ENCODE results near the gene TNS3. TPM values are rescaled to one million over a fixed set of nuclear protein-coding genes. Genes with fewer than 3 reads are reported as not detected.
"Not testable (repeated sequence)": the region's sequence is repeated elsewhere in the genome, so short reads cannot be mapped to it uniquely, and the experiment has no call there.

The TNS3 gene
- total RNA-seq, 1 donor from 2014 or later = 174 TPM

DNA sequence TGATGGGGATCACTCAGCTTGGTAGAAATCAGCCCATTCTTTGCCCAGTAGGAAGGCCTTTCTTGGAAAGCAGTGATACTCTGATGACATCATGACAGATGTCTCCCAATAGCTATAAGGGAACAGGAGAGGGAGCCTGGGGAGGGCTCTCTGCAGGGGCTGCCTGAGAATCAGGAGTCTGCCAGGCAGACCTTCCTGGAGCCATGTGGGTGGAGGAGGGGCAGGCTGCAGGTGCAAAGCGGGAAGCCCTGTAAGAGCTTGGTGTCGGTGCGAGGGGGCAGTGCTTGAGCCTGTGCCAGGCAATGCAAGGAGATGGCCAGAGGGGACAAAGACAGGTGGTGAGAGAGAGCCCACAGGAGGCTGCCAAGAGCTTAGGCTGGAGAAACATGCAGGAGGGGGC is 5.0 kb upstream of the TNS3 start:
- H3K36me3 ChIP-seq = no peaks in the 10 kb centered on the region
- H3K4me1 ChIP-seq = peaks cover 63% of the 10 kb centered on the region
- TF ChIP-seq, protein P1, sequence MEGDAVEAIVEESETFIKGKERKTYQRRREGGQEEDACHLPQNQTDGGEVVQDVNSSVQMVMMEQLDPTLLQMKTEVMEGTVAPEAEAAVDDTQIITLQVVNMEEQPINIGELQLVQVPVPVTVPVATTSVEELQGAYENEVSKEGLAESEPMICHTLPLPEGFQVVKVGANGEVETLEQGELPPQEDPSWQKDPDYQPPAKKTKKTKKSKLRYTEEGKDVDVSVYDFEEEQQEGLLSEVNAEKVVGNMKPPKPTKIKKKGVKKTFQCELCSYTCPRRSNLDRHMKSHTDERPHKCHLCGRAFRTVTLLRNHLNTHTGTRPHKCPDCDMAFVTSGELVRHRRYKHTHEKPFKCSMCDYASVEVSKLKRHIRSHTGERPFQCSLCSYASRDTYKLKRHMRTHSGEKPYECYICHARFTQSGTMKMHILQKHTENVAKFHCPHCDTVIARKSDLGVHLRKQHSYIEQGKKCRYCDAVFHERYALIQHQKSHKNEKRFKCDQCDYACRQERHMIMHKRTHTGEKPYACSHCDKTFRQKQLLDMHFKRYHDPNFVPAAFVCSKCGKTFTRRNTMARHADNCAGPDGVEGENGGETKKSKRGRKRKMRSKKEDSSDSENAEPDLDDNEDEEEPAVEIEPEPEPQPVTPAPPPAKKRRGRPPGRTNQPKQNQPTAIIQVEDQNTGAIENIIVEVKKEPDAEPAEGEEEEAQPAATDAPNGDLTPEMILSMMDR (IDR thresholded peaks at IDR 0.05) = no peak
- H3K9me3 ChIP-seq = no peaks in the 10 kb centered on the region
- DNase-seq (no peak), ATAC-seq (no peak)
- H3K27ac ChIP-seq = peak overlapping the region; percentile 41
- intact Hi-C loops (cut with DNase I) = no loop called here
- no peak overlapping the region for H3K4me3 ChIP-seq
- H3K27me3 ChIP-seq (ENCODE audit: low read depth) = no peaks in the 10 kb centered on the region

DNA sequence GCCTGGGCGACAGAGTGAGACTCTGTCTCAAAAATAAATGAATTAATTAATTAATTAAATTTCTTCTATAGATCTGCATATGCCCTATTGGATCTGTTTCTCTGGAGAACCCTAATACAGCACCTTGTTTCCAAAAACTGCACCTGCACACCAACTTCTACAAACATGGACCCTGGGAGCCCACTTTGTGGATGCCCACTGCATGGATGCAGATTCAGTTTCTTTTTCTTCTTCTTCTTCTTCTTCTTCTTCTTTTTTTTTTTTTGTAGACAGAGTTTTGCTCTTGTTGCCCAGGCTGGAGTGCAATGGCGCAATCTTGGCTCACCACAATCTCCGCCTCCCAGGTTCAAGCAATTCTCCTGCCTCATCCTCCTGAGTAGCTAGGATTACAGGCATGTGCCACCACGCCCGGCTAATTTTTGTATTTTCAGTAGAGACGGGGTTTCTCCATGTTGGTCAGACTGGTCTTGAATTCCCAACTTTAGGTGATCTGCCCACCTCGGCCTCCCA is 4.3 kb upstream of the TNS3 start:
- H3K27me3 ChIP-seq (ENCODE audit: low read depth); intact Hi-C loops (cut with DNase I); H3K36me3 ChIP-seq; H3K27ac ChIP-seq; H3K9me3 ChIP-seq; ATAC-seq; H3K4me3 ChIP-seq: not testable (repeated sequence)
- DNase-seq = peak; percentile 71
- H3K4me1 ChIP-seq = peaks cover 63% of the 10 kb centered on the region

DNA sequence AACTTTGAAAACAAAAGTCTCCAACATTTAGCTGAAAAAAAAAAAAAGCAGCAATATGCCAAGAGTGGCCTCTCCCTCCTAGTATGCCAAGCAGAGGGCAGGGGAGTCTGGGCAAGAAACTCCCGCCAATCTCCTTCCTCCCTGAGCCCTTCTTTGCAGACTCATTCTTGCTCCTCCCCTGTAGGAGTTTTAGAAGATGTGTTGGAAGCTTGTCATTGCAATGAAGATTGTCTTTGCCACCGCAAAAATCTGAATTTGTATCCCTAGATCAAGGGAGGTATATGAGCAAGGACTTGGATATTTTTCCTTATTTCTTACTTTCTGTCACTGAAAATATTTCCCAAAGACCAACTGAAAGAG is 2.6 kb upstream of the TNS3 start:
- Histone ChIP-seq H3K27me3 (ENCODE audit: low read depth) (no peaks in the 10 kb centered on the region), H3K36me3 (no peaks in the 10 kb centered on the region), H3K9me3 (no peaks in the 10 kb centered on the region), H3K27ac (no peak overlapping the region), H3K4me3 (no peak overlapping the region), H3K4me1 (peaks cover 73% of the 10 kb centered on the region)
- intact Hi-C loops (cut with DNase I) = no loop called here
- TF ChIP-seq, protein P1 (IDR thresholded peaks at IDR 0.05) = no peak
- no peak for ATAC-seq
- no peak for DNase-seq

DNA sequence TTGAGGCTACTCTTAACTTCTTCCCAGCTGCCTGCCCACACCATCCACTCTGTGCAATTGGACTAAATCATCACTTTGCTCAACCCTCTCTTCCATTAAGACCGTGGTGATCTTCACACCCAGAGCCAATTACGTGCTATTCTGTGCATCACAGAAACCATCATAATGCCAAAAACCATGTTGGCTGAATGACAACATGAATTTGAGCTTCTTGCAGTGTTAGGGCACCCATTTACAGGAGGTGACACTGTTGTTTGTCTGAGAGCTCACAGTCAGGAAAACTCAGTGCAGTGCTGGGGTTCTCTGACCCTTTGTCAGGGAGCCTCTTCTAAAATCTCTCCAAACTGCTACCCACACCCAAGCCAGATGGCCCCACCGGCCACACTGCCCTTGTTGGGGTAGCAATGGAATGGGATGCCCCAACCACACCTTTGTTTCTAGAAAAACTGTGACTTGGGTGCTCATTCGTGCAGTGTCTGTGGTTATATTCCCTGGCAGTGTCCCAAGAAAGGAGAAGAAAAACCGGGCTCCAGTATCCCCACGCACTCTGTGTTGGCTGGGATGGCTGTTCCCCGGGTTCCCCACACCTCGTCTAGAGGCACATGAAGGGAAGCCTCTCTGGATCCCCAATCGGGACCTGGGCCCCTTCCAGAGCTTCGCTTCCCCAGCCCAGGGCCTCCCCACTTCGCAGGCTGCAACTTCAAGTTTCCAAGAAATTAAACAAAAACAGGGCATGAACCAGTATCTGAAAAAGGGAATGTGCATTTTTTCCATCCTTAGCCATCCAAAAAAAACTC is 2.0 kb upstream of the TNS3 start:
- Histone ChIP-seq H3K4me3 (no peak overlapping the region), H3K9me3 (no peaks in the 10 kb centered on the region), H3K36me3 (no peaks in the 10 kb centered on the region), H3K4me1 (peaks cover 73% of the 10 kb centered on the region), H3K27me3 (ENCODE audit: low read depth) (no peaks in the 10 kb centered on the region), H3K27ac (peak overlapping the region; percentile 32)
- no peak for DNase-seq
- no peak for ATAC-seq
- TF ChIP-seq, protein P1 (IDR thresholded peaks at IDR 0.05) = no peak
- intact Hi-C loops (cut with DNase I) = no loop called here

DNA sequence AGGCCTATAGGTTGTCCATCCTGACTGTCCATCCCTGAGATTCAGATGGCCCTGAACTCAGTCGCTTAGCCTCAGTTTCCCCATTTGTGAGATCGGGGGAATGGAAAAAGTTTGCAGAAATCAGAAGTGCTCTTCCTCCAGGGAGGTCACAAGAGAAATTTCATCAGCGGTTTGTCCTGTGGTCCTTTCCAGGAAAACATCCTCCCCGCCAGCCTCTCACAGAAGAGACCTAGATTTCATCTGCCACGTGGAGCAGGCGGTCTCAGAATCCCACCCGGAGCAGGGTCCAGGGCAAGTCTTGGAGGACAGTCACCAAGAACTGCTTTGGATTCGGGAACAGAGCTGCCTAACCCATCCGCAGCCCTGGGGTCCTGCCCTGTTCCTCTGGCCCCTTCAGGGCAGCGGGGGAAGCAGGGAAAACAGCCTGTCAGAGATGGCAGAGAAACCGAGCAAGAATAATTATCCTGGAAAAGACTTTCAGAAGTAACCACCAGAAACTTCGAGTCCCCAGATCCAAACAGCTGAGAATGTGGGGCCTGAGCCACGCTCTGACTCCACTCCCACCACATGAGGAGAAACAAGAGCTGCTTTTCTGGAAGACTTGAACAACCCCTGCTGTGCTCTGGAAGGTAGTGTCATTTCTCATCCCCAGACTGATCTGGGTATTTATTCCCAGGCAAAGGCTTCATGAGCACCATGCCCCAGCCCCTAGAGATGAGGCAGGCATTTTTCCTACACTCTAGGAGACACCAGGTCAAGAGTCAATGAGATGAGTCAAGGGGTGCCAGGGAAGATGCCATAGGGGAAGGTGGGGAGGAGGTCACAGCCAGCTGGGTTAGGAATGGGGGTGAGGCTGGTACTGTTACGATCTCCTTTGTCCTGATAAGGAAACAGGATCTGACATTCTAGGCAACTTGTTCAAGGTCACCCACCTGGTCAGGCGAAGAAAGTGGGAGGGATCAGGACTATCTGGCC is 1.1 kb upstream of the TNS3 start:
- TF ChIP-seq, protein P1 (IDR thresholded peaks at IDR 0.05) = no peak

More for the DNA sequence above, 1.1 kb upstream of the TNS3 start:
- no peak for DNase-seq
- no peak for ATAC-seq
- Histone ChIP-seq H3K27me3 (ENCODE audit: low read depth) (no peaks in the 10 kb centered on the region), H3K36me3 (no peaks in the 10 kb centered on the region), H3K4me1 (peaks cover 80% of the 10 kb centered on the region), H3K27ac (peak overlapping the region; percentile 85), H3K4me3 (peak overlapping the region; percentile 71), H3K9me3 (no peaks in the 10 kb centered on the region)
- intact Hi-C loops (cut with DNase I) = no loop called here
